NCI-H187 treated with DMSO at 0.1 percent for 48 hours (cell line): ENCODE results near the gene CHTF18.

Source experiments
- DNase-seq: peaks from one replicate; lab custom pipeline; 2025; lab: John Stamatoyannopoulos, UW

The CHTF18 gene

DNA sequence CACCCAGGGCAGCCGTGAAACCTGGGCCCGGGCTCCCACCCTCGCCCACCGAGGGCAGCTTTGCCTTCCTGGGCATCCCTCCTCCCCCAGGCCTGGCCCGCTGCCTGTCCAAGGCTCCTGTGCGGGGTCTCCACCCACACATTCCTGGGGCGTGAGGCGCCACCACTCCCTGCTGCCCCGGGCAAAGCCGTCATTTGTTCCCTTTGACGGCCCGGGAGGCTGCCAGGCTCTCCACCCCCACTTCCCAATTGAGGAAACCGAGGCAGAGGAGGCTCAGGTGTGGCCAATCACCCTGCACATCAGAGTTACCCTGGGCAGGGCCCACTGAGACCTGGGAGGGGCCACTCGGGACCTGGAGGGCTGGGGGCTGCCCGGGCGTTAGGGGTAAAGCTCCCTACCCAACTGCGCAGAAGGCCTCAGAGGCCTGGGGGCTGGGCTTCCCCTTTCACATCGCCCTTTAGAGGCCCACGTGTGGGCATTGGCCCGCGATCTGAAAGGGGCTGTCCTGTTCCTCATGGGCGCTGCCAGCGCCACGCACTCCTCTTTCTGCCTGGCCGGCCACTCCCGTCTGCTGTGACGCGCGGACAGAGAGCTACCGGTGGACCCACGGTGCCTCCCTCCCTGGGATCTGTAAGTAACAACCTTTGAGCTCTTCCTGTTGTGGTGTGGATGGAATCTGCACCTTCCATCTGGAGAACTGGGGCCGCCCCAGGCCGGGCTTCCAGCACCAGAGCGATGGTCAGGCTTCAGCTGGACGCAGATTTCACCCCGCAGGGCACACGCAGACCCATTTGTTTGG, 27.7 kb upstream of the CHTF18 start, which contains the start of gene MSLN:
MSLN (plus strand) TSS at position 190 of the 799 bp plus-strand sequence. CDS start 1,947 bp downstream, outside the sequence.
- DNase-seq, result no peak

GRCh38 chr16:761625-762513, 26.6 kb upstream of the CHTF18 start:
- no peak for DNase-seq

DNA sequence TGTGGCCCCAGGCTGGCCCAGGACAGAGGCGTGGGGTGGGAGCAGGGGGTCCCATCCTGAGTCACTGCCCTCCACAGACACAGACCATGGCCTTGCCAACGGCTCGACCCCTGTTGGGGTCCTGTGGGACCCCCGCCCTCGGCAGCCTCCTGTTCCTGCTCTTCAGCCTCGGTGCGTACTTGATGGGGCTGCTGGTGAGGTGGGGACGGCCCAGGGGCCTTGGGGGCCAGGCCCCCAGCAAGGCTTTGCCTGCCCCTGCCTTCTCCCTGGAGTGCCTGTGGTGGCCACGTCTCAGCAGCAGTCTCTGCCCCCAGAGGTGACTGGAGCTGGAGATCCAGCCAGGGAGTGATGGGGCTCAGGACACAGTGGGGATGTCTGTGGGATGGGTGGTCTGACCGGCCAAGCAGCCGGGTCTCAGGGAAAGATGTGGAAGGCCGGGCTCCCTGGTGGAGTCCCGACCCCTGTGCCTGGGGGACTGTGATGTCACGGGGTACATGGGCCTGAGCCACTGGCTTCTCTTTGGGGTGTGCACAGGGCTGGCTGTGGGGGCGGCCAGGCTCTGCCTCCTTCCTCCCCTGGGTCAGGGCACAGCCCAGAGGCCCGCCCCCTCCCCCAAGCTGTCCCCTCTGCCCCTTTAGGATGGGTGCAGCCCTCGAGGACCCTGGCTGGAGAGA, 25.7 kb upstream of the CHTF18 start:
- DNase-seq, result no peak

DNA sequence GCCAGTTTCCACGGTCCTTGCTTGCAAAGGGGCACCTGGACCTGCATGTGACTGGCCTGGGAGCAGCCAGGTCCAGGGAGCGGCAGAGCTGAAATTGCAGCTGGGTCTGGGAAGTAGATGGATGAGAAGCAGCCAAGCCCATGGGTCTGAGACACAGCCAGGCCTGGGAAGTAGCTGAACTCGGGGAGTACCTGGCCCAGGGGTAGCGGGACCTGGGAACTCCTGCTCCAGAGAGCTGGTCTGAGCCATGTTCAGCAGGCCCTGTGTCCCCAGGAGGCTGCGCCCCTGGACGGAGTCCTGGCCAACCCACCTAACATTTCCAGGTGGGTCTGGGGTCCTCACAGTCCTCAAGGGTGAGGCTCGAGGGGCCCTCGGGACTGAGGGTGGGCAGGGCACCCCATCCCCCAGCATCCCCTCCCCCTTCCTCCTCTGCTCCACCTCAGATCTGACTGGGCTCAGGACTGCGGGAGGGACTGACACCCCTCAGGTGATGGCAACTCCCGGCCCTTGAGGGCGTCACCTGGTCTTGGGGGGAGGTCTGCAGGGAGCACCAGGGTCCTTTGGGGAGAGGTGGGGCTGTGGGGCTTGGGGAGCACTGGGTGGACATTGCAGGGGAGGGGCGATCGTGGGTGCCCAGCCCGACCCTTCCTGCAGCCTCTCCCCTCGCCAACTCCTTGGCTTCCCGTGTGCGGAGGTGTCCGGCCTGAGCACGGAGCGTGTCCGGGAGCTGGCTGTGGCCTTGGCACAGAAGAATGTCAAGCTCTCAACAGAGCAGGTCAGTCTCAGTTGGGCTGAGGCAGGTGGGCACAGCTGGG, 24.8 kb upstream of the CHTF18 start:
- DNase-seq, result no peak

DNA sequence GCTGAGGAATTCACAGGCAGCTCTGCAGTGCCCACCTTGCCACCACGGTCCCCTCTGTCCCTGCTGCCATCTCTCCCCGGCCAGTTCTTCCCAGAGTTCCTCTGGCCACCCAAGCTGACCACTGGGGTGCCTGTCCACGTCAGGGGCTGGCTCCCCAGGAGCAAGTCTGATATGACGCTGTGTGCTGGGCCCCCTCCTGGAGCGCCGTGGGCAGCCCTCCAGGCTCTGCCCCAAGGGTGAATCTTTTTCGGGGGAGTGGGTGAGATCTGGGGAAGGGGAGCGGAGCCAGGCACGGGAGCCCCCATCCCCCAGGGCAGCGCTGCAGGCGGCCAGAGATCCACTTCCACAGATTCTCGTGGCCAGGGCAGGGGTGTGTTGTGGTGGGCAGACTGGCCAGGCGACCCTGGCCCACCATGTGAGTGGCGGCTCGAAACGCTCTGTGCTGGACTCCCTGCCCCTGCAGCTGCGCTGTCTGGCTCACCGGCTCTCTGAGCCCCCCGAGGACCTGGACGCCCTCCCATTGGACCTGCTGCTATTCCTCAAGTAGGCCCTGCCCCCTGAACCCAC, 24.2 kb upstream of the CHTF18 start:
- DNase-seq, result no peak

- DNase-seq, result no peak
These were observed 23.5 kb upstream of the CHTF18 start for GRCh38 chr16:764848-765487.

DNA sequence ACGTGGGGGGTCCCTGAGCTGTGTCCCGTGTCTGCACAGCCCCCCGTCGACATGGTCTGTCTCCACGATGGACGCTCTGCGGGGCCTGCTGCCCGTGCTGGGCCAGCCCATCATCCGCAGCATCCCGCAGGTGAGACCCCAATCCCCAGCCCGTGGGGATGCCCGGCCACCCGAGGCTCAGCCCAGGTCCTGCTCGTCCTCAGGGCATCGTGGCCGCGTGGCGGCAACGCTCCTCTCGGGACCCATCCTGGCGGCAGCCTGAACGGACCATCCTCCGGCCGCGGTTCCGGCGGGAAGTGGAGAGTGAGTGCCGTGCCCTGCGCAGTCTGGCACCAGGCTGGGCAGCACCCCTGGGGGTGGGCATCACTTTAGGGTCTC, 22.9 kb upstream of the CHTF18 start:
- no peak for DNase-seq

DNA sequence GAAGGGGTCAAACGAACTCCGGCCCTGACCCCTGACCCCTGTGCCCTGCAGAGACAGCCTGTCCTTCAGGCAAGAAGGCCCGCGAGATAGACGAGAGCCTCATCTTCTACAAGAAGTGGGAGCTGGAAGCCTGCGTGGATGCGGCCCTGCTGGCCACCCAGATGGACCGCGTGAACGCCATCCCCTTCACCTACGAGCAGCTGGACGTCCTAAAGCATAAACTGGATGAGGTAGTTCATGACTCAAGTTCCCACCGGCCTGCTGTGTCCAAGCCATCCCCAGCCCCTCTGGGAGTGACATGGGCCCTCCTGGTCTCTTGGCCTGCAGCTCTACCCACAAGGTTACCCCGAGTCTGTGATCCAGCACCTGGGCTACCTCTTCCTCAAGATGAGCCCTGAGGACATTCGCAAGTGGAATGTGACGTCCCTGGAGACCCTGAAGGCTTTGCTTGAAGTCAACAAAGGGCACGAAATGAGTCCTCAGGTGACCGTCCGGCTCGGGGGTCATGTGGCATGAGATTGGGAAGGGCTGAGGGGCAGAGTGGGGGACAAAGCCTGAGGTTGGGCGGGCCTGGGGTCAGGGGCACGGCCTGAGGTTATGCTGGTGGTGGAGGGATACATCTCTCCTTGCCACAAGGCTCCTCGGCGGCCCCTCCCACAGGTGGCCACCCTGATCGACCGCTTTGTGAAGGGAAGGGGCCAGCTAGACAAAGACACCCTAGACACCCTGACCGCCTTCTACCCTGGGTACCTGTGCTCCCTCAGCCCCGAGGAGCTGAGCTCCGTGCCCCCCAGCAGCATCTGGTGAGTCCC, 22.2 kb upstream of the CHTF18 start:
- DNase-seq, result no peak

DNA sequence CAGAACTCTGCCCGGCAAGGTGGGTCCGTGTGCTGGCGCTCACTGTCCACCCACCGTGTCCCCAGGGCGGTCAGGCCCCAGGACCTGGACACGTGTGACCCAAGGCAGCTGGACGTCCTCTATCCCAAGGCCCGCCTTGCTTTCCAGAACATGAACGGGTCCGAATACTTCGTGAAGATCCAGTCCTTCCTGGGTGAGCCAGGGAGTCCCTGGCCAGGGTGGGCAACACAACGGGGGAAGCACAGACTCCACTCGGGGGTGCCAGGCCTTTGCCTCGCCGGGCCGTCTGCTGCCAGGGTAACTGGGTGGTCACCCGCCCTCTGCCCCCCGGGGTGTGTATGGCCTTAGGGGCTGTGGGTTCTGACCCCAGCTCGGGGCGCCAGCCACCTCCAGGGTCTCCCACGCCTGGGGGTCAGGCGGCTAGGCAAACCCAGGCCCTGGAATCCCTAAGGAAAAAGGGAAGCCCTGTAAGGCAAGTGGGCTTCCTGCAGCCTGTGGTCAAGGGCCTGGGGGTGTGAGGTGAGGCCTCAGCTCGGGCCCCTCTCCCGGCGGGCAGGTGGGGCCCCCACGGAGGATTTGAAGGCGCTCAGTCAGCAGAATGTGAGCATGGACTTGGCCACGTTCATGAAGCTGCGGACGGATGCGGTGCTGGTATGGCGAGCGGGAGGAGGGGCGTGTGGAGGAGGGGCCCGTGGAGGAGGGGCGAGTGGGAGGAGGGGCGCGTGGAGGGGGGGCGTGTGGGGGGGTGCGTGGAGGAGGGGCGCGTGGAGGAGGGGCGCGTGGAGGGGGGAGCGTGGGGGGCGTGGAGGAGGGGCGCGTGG, 21.4 kb upstream of the CHTF18 start:
- DNase-seq, result no peak

- no peak for DNase-seq
These were observed 20.6 kb upstream of the CHTF18 start for GRCh38 chr16:767743-768235.

GRCh38 chr16:768428-768827, 20.0 kb upstream of the CHTF18 start:
- no peak for DNase-seq

GRCh38 chr16:769184-769784, 19.1 kb upstream of the CHTF18 start:
- no peak for DNase-seq

DNA sequence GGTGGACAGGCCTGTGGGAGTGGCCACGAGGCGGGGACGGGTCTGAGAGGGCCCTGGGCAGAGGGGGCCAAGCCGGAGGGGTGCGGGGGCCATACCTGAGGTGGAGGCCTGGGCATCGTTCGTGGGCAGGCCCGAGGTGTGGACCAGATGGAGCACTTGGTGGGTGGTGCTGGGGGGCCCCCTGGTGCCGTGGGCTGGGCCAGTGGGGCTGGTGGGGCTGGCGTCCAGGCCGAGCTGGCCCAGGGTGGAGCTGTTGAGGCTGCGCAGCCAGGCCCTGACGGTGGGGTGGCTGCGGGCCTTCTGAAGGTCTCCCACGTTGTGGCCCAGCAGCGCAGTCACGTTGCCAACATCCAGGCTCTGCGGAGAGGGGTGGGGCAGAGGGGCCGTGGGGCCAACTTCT, 18.5 kb upstream of the CHTF18 start:
- no peak for DNase-seq

DNA sequence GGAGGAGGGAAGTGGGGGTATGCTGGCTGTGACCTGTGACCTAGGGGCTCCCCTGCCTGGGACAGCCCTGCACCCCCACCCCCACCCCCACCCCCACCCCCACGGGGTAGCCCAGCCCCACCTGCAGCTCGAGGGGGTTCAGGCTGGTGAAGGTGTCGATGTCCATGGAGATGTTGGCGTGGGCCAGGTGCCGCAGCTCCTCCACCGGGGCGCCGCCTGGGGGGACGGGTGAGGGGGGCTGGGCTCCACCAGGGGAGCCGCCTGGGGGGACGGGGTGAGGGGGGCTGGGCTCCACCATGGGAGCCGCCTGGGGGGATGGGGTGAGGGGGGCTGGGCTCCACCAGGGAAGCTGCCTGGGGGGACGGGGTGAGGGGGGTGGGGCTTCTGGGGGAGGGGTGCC, 18.0 kb upstream of the CHTF18 start:
- DNase-seq, result no peak

GRCh38 chr16:772959-773358, 15.5 kb upstream of the CHTF18 start:
- no peak for DNase-seq

DNA sequence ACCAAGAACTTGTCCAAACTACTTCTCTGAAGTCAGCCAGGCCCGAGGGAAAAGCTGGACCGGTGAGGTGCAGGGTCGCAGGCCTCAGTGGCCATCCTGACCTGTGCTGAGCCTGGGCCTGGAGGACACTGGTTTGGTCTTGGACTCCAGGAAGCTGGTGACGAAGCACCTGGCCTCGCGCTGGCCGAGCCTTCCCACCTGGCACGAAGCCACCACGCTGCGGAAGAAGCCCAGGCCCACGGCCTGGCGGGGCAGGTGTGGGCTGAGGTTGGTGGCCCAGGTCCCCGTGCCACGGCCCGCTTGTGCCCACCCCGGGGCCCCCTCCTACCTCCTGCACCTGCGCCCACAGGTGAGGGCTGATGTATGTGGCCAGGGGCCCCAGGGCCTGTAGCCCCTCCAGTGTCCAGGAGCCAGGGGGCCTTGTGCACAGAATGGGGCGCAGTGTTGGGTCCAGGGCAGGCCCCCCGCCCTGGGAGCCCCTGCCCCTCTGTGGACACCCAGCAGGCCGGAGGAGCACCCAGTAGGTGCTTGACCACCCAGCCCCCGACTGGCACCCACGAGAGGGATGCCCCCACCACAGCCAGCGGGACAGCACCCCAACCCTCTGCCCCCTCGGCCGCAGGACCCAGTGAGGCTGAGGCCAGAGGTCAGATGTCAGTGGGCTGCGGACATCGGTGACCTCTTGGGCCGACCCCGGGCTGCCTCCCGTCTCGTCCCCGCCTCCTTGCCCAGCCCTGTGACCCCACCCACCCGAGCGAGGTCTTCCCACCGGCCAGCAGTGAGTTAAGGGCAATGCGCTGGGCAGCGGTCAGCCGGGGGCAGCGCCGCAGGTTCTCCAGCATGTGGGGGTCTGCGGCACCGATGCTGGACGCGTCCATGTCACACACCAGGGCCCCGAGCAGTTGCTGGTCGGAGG, 14.1 kb upstream of the CHTF18 start:
- no peak for DNase-seq

- DNase-seq, result no peak
These were observed 13.1 kb upstream of the CHTF18 start for GRCh38 chr16:775236-775796.
